Muscle of back (tissue), 11 donors: ENCODE data around the gene PODXL2. TPM values are rescaled to one million over a fixed set of nuclear protein-coding genes. Genes with fewer than 3 reads are reported as not detected.

ENCODE experiments used
- DNase-seq, 3 donors: peaks; one replicate each; pipeline versions ENCODE4 v3.0.0 to v3.0.0-alpha.2; 2013
- polyA plus RNA-seq, 10 donors: library from polyadenylated mRNA; unstranded; fragments of 120-200 nt; gene quantifications; one replicate each; pipeline ENCODE4 v1.2.1, GENCODE V29; 2013; ENCODE audit not compliant: insufficient read length in 10 of 10

PODXL2 gene
- polyA plus RNA-seq, 10 donors = 4.6 to 9.7 (median 6.1) TPM

DNA sequence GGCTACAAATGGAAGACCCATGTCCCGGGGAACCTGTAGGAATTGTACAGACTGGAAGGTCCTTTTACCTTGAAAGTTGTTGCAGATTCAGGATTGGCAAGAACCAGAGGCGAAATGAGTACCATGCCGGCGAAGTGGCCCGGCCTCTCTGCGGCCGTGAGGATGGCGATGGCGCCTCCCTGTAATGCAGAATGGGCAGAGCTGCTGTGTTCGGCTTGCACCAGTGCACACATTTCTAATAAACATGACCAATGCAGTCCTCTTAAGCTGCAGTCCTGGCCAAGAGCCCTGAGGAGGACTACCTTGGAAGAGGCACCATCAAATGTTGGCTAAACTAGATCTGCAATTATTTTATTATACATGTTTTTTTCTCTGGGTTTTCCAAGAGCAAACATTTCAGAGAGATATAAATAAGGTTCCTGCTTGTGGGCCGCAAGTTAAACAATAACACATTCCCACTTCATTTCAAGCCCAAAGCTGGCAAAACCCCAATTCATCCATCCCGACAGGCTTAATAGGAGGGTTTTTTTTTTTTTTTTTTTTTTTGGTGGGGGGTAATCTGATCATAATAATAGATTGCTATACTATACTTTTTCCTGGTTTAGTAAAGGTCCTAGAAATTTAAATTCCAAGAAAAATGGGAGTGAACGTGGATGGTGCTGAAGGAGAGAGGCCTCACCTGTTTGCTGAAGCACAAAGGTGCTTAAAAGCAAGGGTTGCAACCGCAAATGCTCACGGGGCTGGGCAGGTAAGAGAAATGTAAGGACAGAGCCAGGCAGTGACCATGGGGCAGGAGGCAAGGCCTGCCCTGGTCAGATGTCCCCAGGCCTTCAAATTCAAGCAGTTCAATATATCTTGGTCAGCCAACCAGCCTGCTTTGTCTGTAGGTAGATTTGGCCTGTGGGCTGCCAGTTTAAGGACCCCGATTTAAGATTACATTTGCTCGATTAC lies 92.3 kb downstream of the PODXL2 start:
- no peak for DNase-seq

DNA sequence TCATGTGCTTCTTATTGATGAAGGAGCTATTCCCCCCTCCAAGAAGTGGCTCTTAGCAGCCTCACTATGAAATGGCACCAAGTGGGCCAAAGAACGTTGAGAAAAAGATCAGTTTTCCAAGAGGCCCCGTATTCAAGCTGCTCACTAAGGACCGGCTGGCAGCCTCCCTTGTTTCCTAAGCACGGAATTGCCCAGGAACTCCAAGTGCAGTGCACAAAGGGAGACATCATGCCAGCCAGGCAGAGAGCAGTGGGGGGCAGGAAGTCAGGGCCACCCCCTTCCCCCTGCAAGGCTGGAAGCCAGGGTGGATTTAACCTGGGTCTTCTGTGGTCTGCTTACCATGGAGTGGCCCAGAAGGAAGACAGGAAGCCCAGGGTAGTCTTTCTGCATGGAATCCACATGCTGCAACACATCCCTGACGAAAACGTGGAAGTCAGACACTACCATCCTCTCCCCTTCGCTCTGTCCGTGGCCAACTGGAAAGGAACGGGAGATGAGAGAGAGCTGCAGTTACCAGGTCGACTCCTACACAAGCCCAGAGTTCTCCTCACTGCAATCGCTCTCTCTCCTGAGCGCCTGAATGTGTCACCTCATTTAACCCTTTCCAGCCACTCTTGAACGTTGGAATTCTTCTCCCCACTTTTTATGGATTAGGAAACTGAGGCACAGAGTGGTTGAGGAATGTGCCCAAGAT lies 93.3 kb downstream of the PODXL2 start:
- DNase-seq = no peak

Other genes starting within 250 kb of the PODXL2 start
- gene TPRA1, start 38.5 kb upstream of the PODXL2 start, polyA plus RNA-seq = 10 to 100 TPM; 16.2 to 26.7 (median 20.3) TPM
- gene MCM2, start 30.8 kb upstream of the PODXL2 start, polyA plus RNA-seq = 10 to 100 TPM; 17.7 to 39.0 (median 22.5) TPM
- 10 to 100 TPM; 10.5 to 21.0 (median 12.5) TPM for gene ABTB1, start 43.8 kb downstream of the PODXL2 start, polyA plus RNA-seq
- 10 to 100 TPM; 20.3 to 29.7 (median 21.9) TPM for gene MGLL, start 193.3 kb downstream of the PODXL2 start, polyA plus RNA-seq